ENCODE measurements around the gene PGAP6. TPM values are rescaled to one million over a fixed set of nuclear protein-coding genes. Genes with fewer than 3 reads are reported as not detected.
A peak's percentile ranks its signal among the peaks of the same experiment; 100 is the strongest.

The PGAP6 gene
- total and polyA plus RNA-seq, 2 of the 8 experiments (the other 6 are each of a cell fraction or from before 2014, with no cell fraction given): 86.8 to 364 TPM

DNA sequence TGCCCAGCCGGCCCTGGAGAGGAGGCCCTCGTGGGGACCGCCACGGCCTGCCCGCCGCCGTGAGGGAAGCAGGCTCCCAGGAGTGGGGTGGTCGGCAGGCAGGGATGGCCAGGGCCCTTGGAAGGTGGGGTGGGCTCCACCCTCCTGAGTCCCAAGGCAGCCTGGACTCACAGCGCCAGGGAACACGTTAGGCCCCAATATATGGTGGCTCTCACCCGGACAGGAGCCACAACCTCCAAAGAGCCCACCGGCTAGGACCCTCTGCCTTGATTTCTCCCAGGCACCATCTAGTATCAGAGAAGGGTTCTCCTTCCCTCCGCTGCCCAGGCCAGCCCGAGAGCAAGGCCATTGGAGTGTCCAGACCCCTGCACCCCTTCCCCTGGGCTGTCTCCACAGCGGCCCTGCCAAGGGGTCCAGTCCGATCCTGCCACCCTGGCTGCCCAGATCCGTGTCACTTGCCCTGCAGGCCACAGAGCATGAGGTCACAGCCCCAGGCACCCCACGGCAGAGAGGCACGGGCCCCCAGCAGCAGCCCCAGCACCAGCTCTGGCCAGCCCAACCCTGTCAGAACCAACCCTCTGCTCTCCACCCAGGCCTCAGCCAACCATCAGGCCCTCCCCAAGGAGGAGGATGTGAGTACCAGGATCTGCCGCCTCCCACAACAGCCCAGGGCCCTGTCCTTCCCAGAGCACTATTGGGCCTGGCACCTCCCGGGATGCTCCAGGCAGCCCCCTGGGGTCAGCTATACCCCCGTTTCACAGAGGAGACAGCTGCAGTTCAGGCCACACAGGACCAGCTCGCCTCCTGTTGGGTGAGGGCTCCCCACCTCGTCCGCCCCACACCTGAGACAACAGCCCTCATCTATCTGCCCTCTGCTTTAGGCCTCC is 28.1 kb downstream of the PGAP6 start:
- Histone ChIP-seq H2AK5ac (ENCODE audit: low read depth, low read length) (0 out of 2 replicates have a peak overlapping the region, but pooled peaks have one; percentile 39), H3K4me2 (ENCODE audit: insufficient read depth in 1 of 2, low read depth in 2 of 2, low read length in 2 of 2) (peak overlapping the region; percentile 53 to 78; a peak in 3 of 4 replicates), H2BK120ac (replicated peaks; ENCODE audit: low read depth, low read length) (no peak overlapping the region), H3K23ac (ENCODE audit: insufficient read length) (no peak overlapping the region), H3K9me3 (ENCODE audit: insufficient read depth in 2 of 2, low read depth in 1 of 2, low read length in 1 of 2) (no peaks in the 10 kb centered on the region), H2AFZ (ENCODE audit: low read length) (no peak overlapping the region), H2BK12ac (ENCODE audit: low read depth, low read length) (peak overlapping the region; percentile 60; the same call in 1 of the 2 replicates), H4K5ac (ENCODE audit: insufficient read length, low read depth, low read length) (no peak overlapping the region), H3K56ac (replicated peaks; ENCODE audit: insufficient read length, low read depth, low read length) (no peak overlapping the region), H3K14ac (ENCODE audit: insufficient read length) (no peak overlapping the region), H4K20me1 (replicated peaks in 1 of 2; ENCODE audit: control insufficient read depth in 1 of 2, insufficient read depth in 2 of 2, low read length in 2 of 2) (peaks cover 4 to 14% of the 10 kb centered on the region in 2 experiments), H2BK20ac (ENCODE audit: low read length) (no peak overlapping the region), H2BK15ac (ENCODE audit: low read length) (no peak overlapping the region), H3K79me2 (ENCODE audit: control insufficient read depth in 1 of 2, insufficient read depth in 2 of 2, low read length in 2 of 2) (peaks cover 5 to 29% of the 10 kb centered on the region in 2 experiments; a peak in 3 of 4 replicates), H4K8ac (ENCODE audit: extremely low read depth, insufficient read depth, low read length) (peak overlapping the region; percentile 68), H3K36me3 (ENCODE audit: control insufficient read depth in 2 of 4, insufficient read depth in 4 of 4, low read length in 3 of 4) (0 out of 8 replicates have a peak, but pooled peaks cover 0 to 3% (median 0%) of the 10 kb centered on the region in 4 experiments), H3K23me2 (ENCODE audit: low read depth, low read length) (peaks cover 7% of the 10 kb centered on the region; the same call in 1 of the 2 replicates), H3K18ac (ENCODE audit: extremely low read depth, low read length) (no peak overlapping the region), H2BK5ac (ENCODE audit: low read depth, low read length) (peak overlapping the region; percentile 44; the same call in 1 of the 2 replicates), H3K4me1 (replicated peaks in 1 of 4; ENCODE audit: control insufficient read depth in 3 of 4, insufficient read depth in 4 of 4, low read length in 3 of 4) (peaks cover 0 to 4% (median 2%) of the 10 kb centered on the region in 4 experiments; a peak in 4 of 7 replicates), H3K27me3 (replicated peaks in 1 of 4; ENCODE audit: control insufficient read depth in 3 of 4, extremely low read depth in 1 of 4, insufficient read depth in 3 of 4, low read length in 3 of 4) (no peaks in the 10 kb centered on the region), H3K4me3 (ENCODE audit: extremely low read depth in 1 of 4, insufficient read depth in 2 of 4, low read depth in 3 of 4, low read length in 4 of 4) (peak overlapping the region; percentile 30 to 63 (median 37)), H3K27ac (ENCODE audit: low read depth, low read length) (no peak overlapping the region), H4K91ac (replicated peaks; ENCODE audit: insufficient read length, low read length) (no peak overlapping the region), H3K9ac (replicated peaks in 1 of 4; ENCODE audit: extremely low read depth in 1 of 4, low read depth in 3 of 4, low read length in 3 of 4) (peak overlapping the region in 2 of 4 experiments; percentile 8 to 19; a peak in 4 of 7 replicates), H3K79me1 (ENCODE audit: low read depth, low read length) (peaks cover 10% of the 10 kb centered on the region), H3K4ac (replicated peaks; ENCODE audit: insufficient read length, low read depth, low read length) (peak overlapping the region; percentile 78)
- DNase-seq (ENCODE audit: low read depth in 1 of 2, low spot score in 2 of 2) (no peak), FAIRE-seq (no peak)
- CTCF ChIA-PET (ENCODE audit: partially characterized antibody): interaction anchor here (0.6 to 1.8 kb wide), 5 partner anchors 13 to 248 kb away, joined by 3 to 6 read pairs (median 3); no protein-coding TSS in a partner anchor
- WGBS, 2 experiments (ENCODE audit: extremely low coverage in 1 of 2, insufficient coverage in 1 of 2, insufficient read length in 1 of 2, insufficient replicate concordance in 2 of 2, low coverage in 1 of 2, low lambda C conversion rate in 2 of 2, missing lambda C conversion rate in 1 of 2): 71% methylated on average over 25 of the region's 25 CpGs; no CpG with 5 or more reads in 1 of the 2 experiments
- POLR2A ChIA-PET (ENCODE audit: partially characterized antibody): interaction anchor here (1.4 to 2.7 kb wide), 4 partner anchors 9 to 17 kb away, joined by 3 to 12 read pairs (median 6); no protein-coding TSS in a partner anchor
- no peak for TF ChIP-seq HDAC2 (IDR thresholded peaks at IDR 0.05; ENCODE audit: borderline replicate concordance in 1 of 2, low read depth in 2 of 2, low read length in 2 of 2)
- TF ChIP-seq, protein P1, sequence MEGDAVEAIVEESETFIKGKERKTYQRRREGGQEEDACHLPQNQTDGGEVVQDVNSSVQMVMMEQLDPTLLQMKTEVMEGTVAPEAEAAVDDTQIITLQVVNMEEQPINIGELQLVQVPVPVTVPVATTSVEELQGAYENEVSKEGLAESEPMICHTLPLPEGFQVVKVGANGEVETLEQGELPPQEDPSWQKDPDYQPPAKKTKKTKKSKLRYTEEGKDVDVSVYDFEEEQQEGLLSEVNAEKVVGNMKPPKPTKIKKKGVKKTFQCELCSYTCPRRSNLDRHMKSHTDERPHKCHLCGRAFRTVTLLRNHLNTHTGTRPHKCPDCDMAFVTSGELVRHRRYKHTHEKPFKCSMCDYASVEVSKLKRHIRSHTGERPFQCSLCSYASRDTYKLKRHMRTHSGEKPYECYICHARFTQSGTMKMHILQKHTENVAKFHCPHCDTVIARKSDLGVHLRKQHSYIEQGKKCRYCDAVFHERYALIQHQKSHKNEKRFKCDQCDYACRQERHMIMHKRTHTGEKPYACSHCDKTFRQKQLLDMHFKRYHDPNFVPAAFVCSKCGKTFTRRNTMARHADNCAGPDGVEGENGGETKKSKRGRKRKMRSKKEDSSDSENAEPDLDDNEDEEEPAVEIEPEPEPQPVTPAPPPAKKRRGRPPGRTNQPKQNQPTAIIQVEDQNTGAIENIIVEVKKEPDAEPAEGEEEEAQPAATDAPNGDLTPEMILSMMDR (IDR thresholded peaks at IDR 0.05; ENCODE audit: control extremely low read depth in 1 of 3, insufficient read depth in 1 of 3, low read depth in 1 of 3, low read length in 3 of 3): no peak
- TF ChIP-seq SAP30 (IDR thresholded peaks at IDR 0.05; ENCODE audit: insufficient read depth, insufficient replicate concordance, low read length): no peak
- TF ChIP-seq POLR2AphosphoS5 (IDR thresholded peaks at IDR 0.05; ENCODE audit: low read depth, low read length): no peak
- TF ChIP-seq, protein P2, sequence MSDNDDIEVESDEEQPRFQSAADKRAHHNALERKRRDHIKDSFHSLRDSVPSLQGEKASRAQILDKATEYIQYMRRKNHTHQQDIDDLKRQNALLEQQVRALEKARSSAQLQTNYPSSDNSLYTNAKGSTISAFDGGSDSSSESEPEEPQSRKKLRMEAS (IDR thresholded peaks at IDR 0.05): no peak
- TF ChIP-seq KDM1A (IDR thresholded peaks at IDR 0.05; ENCODE audit: borderline replicate concordance, low read length): no peak

All from H1 (cell line).